Measurements from ENCODE around the gene COMMD2. TPM values are rescaled to one million over a fixed set of nuclear protein-coding genes. Genes with fewer than 3 reads are reported as not detected.

COMMD2 gene
- total and polyA plus RNA-seq, 2 of the 4 experiments (the other 2 are of a cell fraction), result 23.6 to 46.1 TPM

GRCh38 chr3:149744151-149744550 lies 8.1 kb downstream of the COMMD2 start:
- BruUV-seq (replicated peaks), result no TSS peak
- no peak overlapping the region for H3K4me3 ChIP-seq (ENCODE audit: insufficient read depth, low read depth, low read length)
- H2BK15ac ChIP-seq (ENCODE audit: low read depth, low read length), result no peak overlapping the region
- ChIA-PET CTCF (no interaction called here), POLR2A (ENCODE audit: unreplicated experiment) (no interaction called here)
- H3K79me1 ChIP-seq (ENCODE audit: low read depth in 1 of 2, low read length in 2 of 2), result peaks cover 12 to 39% of the 10 kb centered on the region in 2 experiments; a peak in 3 of 4 replicates
- no peak overlapping the region for H4K91ac ChIP-seq (ENCODE audit: insufficient read depth, low read depth, low read length)
- no peak overlapping the region for H3K27ac ChIP-seq (ENCODE audit: insufficient read depth, low read length)
- DNase-seq (no peak), ATAC-seq (ENCODE audit: low read depth) (no peak)
- no peaks in the 10 kb centered on the region for H3K9me1 ChIP-seq (ENCODE audit: insufficient read depth, low read length)
- H2BK20ac ChIP-seq (ENCODE audit: low read depth, low read length), result no peak overlapping the region
- no peak overlapping the region for H3K4ac ChIP-seq (ENCODE audit: low read depth, low read length)
- H4K5ac ChIP-seq (ENCODE audit: low read depth, low read length), result no peak overlapping the region
- no peak overlapping the region for H3K23ac ChIP-seq (ENCODE audit: low read depth, low read length)
- no peak overlapping the region for H2AFZ ChIP-seq (replicated peaks; ENCODE audit: low read length, poor library complexity)
- intact Hi-C loops (cut with micrococcal nuclease) (no loop called here), dilution Hi-C loops (cut with HindIII; ENCODE audit: low sequenced_read_pairs, unreplicated experiment) (loop anchor here (25.0 kb wide), 1 partner anchor 232 kb away; no protein-coding TSS in a partner anchor), in situ Hi-C loops (cut with MboI; ENCODE audit: low sequenced_read_pairs) (no loop called here)
- H2AK9ac ChIP-seq (replicated peaks; ENCODE audit: low read depth, low read length, poor library complexity), result no peak overlapping the region
- TF ChIP-seq SMC3 (IDR thresholded peaks at IDR 0.05; ENCODE audit: low read depth, low read length) (no peak), CHD1 (IDR thresholded peaks at IDR 0.05; ENCODE audit: low read depth, low read length) (no peak), FOS (IDR thresholded peaks at IDR 0.05; ENCODE audit: low read depth, low read length) (no peak), BHLHE40 (IDR thresholded peaks at IDR 0.05; ENCODE audit: low read depth, low read length) (no peak), USF2 (IDR thresholded peaks at IDR 0.05; ENCODE audit: low read depth, low read length) (no peak), CEBPB (IDR thresholded peaks at IDR 0.05; ENCODE audit: low read depth, low read length) (no peak), CTCF (conservative IDR thresholded peaks at IDR 0.05; ENCODE audit: low read depth, low read length) (no peak), RCOR1 (IDR thresholded peaks at IDR 0.05; ENCODE audit: insufficient replicate concordance, low read length) (no peak), RAD21 (IDR thresholded peaks at IDR 0.05; ENCODE audit: low read length) (no peak), RFX5 (IDR thresholded peaks at IDR 0.05; ENCODE audit: low read depth, low read length) (no peak), MAZ (IDR thresholded peaks at IDR 0.05; ENCODE audit: borderline replicate concordance, low read depth, low read length) (no peak), MAFK (IDR thresholded peaks at IDR 0.05; ENCODE audit: low read depth, low read length) (no peak), MXI1 (IDR thresholded peaks at IDR 0.05; ENCODE audit: borderline replicate concordance, low read depth, low read length) (no peak), NFE2L2 (IDR thresholded peaks at IDR 0.05; ENCODE audit: low read depth, low read length) (no peak), POLR2A (IDR thresholded peaks at IDR 0.05; ENCODE audit: low read depth, low read length) (no peak), ELK1 (IDR thresholded peaks at IDR 0.05; ENCODE audit: borderline replicate concordance, low read depth, low read length) (no peak)
- H3K56ac ChIP-seq (ENCODE audit: extremely low read depth, insufficient read depth, low read length), result no peak overlapping the region
- no peak overlapping the region for H2BK120ac ChIP-seq (ENCODE audit: low read depth, low read length)
- no peak overlapping the region for H2BK5ac ChIP-seq (ENCODE audit: low read depth, low read length, poor library complexity, severe bottlenecking)
- no peaks in the 10 kb centered on the region for H4K20me1 ChIP-seq (ENCODE audit: insufficient read depth, low read length)
- H3K36me3 ChIP-seq (ENCODE audit: control insufficient read depth, insufficient read depth, low read length), result peaks cover 20% of the 10 kb centered on the region
- H3K27me3 ChIP-seq (ENCODE audit: control insufficient read depth, insufficient read depth, low read length), result no peaks in the 10 kb centered on the region
- H3K9ac ChIP-seq (ENCODE audit: low read depth, low read length), result no peak overlapping the region
- no peak overlapping the region for H3K4me2 ChIP-seq (ENCODE audit: low read depth, low read length)
- no peak overlapping the region for H4K8ac ChIP-seq (ENCODE audit: low read depth in 2 of 2, low read length in 2 of 2)
- no peaks in the 10 kb centered on the region for H3K9me3 ChIP-seq (ENCODE audit: control insufficient read depth, insufficient read depth, low read length)
- H2AK5ac ChIP-seq (ENCODE audit: low read depth, low read length), result no peak overlapping the region
- H3K14ac ChIP-seq (replicated peaks; ENCODE audit: low read depth, low read length), result no peak overlapping the region
- no peak overlapping the region for H3K18ac ChIP-seq (ENCODE audit: low read depth, low read length)
- no peaks in the 10 kb centered on the region for H3K4me1 ChIP-seq (ENCODE audit: control insufficient read depth, insufficient read depth, low read length)

Measured in IMR-90 (cell line).